ENCODE measurements around the gene ZSCAN20. TPM values are rescaled to one million over a fixed set of nuclear protein-coding genes. Genes with fewer than 3 reads are reported as not detected.
"Not testable (repeated sequence)": the region's sequence is repeated elsewhere in the genome, so short reads cannot be mapped to it uniquely, and the experiment has no call there.

Gene ZSCAN20
- total and polyA plus RNA-seq, 2 experiments from 2014 or later: 0.91 to 4.9 TPM

DNA sequence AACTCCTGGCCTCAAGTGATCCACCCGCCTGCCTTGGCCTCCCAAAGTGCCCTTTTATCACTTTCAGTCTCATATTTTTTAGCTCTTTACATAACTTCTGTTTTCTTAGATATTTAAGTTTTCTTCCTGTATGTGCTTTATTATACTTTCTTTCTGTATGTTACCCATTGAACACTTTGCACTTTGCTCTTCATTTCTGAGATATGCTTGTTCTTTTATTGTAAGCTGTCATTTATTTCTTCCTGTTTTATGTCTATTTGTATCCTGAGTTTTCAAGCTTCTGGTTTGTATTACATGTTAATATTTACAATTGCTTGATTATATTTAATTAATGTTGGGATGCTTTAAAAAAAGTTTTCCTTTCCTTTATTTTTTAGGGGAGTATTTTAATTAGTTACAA is 35.7 kb downstream of the ZSCAN20 start:
- Mint-ChIP-seq H3K36me3 (ENCODE audit: low read depth) (no peaks in the 10 kb centered on the region), H3K27ac (no peak overlapping the region), H3K27me3 (ENCODE audit: insufficient read depth, low read depth, poor library complexity) (no peaks in the 10 kb centered on the region), H3K4me1 (0 out of 3 replicates have a peak, but pooled peaks cover 2% of the 10 kb centered on the region), H3K4me3 (no peak overlapping the region), H3K9me3 (peaks cover 22% of the 10 kb centered on the region)
- Histone ChIP-seq H3K79me2 (replicated peaks; ENCODE audit: insufficient read depth) (no peaks in the 10 kb centered on the region), H3K4me1 (ENCODE audit: insufficient read depth) (no peaks in the 10 kb centered on the region), H2AFZ (no peak overlapping the region), H3K9me2 (ENCODE audit: insufficient read depth) (no peaks in the 10 kb centered on the region), H3K27me3 (ENCODE audit: insufficient read depth) (no peaks in the 10 kb centered on the region), H3F3A (replicated peaks; ENCODE audit: low read depth) (no peaks in the 10 kb centered on the region), H4K20me1 (replicated peaks; ENCODE audit: insufficient read depth) (no peaks in the 10 kb centered on the region), H3K4me2 (no peak overlapping the region), H3K27ac (ENCODE audit: low read depth) (no peak overlapping the region), H3K36me3 (ENCODE audit: insufficient read depth) (no peaks in the 10 kb centered on the region), H3K4me3 (no peak overlapping the region)
- DNase-seq (ENCODE audit: low spot score) (no peak), ATAC-seq (no peak)
- TF ChIP-seq, protein P1, sequence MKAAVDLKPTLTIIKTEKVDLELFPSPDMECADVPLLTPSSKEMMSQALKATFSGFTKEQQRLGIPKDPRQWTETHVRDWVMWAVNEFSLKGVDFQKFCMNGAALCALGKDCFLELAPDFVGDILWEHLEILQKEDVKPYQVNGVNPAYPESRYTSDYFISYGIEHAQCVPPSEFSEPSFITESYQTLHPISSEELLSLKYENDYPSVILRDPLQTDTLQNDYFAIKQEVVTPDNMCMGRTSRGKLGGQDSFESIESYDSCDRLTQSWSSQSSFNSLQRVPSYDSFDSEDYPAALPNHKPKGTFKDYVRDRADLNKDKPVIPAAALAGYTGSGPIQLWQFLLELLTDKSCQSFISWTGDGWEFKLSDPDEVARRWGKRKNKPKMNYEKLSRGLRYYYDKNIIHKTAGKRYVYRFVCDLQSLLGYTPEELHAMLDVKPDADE (IDR thresholded peaks at IDR 0.05): no peak
- no peak for TF ChIP-seq EZH2 (IDR thresholded peaks at IDR 0.05; ENCODE audit: low read depth, unreplicated experiment)
- no peak for TF ChIP-seq ZNF331 (CRISPR knock-in tag; IDR thresholded peaks at IDR 0.05; ENCODE audit: low read depth)
- TF ChIP-seq, protein P2, sequence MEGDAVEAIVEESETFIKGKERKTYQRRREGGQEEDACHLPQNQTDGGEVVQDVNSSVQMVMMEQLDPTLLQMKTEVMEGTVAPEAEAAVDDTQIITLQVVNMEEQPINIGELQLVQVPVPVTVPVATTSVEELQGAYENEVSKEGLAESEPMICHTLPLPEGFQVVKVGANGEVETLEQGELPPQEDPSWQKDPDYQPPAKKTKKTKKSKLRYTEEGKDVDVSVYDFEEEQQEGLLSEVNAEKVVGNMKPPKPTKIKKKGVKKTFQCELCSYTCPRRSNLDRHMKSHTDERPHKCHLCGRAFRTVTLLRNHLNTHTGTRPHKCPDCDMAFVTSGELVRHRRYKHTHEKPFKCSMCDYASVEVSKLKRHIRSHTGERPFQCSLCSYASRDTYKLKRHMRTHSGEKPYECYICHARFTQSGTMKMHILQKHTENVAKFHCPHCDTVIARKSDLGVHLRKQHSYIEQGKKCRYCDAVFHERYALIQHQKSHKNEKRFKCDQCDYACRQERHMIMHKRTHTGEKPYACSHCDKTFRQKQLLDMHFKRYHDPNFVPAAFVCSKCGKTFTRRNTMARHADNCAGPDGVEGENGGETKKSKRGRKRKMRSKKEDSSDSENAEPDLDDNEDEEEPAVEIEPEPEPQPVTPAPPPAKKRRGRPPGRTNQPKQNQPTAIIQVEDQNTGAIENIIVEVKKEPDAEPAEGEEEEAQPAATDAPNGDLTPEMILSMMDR (conservative IDR thresholded peaks at IDR 0.05; ENCODE audit: low read depth in 2 of 2): no peak
- TF ChIP-seq POLR2AphosphoS5 (IDR thresholded peaks at IDR 0.05; ENCODE audit: low read depth): no peak
- no peak for TF ChIP-seq ZNF114 (CRISPR knock-in tag; IDR thresholded peaks at IDR 0.05)
- TF ChIP-seq, protein P3, sequence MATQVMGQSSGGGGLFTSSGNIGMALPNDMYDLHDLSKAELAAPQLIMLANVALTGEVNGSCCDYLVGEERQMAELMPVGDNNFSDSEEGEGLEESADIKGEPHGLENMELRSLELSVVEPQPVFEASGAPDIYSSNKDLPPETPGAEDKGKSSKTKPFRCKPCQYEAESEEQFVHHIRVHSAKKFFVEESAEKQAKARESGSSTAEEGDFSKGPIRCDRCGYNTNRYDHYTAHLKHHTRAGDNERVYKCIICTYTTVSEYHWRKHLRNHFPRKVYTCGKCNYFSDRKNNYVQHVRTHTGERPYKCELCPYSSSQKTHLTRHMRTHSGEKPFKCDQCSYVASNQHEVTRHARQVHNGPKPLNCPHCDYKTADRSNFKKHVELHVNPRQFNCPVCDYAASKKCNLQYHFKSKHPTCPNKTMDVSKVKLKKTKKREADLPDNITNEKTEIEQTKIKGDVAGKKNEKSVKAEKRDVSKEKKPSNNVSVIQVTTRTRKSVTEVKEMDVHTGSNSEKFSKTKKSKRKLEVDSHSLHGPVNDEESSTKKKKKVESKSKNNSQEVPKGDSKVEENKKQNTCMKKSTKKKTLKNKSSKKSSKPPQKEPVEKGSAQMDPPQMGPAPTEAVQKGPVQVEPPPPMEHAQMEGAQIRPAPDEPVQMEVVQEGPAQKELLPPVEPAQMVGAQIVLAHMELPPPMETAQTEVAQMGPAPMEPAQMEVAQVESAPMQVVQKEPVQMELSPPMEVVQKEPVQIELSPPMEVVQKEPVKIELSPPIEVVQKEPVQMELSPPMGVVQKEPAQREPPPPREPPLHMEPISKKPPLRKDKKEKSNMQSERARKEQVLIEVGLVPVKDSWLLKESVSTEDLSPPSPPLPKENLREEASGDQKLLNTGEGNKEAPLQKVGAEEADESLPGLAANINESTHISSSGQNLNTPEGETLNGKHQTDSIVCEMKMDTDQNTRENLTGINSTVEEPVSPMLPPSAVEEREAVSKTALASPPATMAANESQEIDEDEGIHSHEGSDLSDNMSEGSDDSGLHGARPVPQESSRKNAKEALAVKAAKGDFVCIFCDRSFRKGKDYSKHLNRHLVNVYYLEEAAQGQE (IDR thresholded peaks at IDR 0.05; ENCODE audit: unreplicated experiment): no peak
- TF ChIP-seq, protein P4, sequence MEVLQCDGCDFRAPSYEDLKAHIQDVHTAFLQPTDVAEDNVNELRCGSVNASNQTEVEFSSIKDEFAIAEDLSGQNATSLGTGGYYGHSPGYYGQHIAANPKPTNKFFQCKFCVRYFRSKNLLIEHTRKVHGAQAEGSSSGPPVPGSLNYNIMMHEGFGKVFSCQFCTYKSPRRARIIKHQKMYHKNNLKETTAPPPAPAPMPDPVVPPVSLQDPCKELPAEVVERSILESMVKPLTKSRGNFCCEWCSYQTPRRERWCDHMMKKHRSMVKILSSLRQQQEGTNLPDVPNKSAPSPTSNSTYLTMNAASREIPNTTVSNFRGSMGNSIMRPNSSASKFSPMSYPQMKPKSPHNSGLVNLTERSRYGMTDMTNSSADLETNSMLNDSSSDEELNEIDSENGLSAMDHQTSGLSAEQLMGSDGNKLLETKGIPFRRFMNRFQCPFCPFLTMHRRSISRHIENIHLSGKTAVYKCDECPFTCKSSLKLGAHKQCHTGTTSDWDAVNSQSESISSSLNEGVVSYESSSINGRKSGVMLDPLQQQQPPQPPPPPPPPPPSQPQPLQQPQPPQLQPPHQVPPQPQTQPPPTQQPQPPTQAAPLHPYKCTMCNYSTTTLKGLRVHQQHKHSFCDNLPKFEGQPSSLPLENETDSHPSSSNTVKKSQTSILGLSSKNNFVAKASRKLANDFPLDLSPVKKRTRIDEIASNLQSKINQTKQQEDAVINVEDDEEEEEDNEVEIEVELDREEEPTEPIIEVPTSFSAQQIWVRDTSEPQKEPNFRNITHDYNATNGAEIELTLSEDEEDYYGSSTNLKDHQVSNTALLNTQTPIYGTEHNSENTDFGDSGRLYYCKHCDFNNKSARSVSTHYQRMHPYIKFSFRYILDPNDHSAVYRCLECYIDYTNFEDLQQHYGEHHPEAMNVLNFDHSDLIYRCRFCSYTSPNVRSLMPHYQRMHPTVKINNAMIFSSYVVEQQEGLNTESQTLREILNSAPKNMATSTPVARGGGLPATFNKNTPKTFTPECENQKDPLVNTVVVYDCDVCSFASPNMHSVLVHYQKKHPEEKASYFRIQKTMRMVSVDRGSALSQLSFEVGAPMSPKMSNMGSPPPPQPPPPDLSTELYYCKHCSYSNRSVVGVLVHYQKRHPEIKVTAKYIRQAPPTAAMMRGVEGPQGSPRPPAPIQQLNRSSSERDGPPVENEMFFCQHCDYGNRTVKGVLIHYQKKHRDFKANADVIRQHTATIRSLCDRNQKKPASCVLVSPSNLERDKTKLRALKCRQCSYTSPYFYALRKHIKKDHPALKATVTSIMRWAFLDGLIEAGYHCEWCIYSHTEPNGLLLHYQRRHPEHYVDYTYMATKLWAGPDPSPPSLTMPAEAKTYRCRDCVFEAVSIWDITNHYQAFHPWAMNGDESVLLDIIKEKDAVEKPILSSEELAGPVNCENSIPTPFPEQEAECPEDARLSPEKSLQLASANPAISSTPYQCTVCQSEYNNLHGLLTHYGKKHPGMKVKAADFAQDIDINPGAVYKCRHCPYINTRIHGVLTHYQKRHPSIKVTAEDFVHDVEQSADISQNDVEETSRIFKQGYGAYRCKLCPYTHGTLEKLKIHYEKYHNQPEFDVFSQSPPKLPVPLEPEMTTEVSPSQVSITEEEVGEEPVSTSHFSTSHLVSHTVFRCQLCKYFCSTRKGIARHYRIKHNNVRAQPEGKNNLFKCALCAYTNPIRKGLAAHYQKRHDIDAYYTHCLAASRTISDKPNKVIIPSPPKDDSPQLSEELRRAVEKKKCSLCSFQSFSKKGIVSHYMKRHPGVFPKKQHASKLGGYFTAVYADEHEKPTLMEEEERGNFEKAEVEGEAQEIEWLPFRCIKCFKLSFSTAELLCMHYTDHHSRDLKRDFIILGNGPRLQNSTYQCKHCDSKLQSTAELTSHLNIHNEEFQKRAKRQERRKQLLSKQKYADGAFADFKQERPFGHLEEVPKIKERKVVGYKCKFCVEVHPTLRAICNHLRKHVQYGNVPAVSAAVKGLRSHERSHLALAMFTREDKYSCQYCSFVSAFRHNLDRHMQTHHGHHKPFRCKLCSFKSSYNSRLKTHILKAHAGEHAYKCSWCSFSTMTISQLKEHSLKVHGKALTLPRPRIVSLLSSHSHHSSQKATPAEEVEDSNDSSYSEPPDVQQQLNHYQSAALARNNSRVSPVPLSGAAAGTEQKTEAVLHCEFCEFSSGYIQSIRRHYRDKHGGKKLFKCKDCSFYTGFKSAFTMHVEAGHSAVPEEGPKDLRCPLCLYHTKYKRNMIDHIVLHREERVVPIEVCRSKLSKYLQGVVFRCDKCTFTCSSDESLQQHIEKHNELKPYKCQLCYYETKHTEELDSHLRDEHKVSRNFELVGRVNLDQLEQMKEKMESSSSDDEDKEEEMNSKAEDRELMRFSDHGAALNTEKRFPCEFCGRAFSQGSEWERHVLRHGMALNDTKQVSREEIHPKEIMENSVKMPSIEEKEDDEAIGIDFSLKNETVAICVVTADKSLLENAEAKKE (CRISPR knock-in tag; IDR thresholded peaks at IDR 0.05): no peak
- TF ChIP-seq EZH2phosphoT487 (IDR thresholded peaks at IDR 0.05; ENCODE audit: unreplicated experiment): no peak
- TF ChIP-seq STAT1 (IDR thresholded peaks at IDR 0.05; ENCODE audit: unreplicated experiment): no peak

DNA sequence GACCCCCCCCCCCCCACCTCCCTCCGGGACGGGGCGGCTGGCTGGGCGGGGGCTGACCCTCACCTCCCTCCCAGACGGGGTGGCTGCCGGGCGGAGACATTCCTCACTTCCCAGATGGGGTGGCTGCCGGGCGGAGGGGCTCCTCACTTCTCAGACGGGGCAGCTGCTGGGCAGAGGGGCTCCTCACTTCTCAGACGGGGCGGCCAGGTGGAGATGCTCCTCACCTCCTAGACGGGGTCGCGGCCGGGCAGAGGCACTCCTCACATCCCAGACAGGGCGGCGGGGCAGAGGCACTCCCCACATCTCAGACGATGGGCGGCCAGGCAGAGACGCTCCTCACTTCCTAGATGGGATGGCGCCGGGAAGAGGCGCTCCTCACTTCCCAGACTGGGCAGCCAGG is 36.8 kb downstream of the ZSCAN20 start:
- not testable (repeated sequence) for H2AFZ ChIP-seq; ATAC-seq; H3K36me3 Mint-ChIP-seq (ENCODE audit: low read depth); H3F3A ChIP-seq (replicated peaks; ENCODE audit: low read depth); H3K27me3 Mint-ChIP-seq (ENCODE audit: insufficient read depth, low read depth, poor library complexity); H3K4me1 ChIP-seq (ENCODE audit: insufficient read depth); H4K20me1 ChIP-seq (replicated peaks; ENCODE audit: insufficient read depth); H3K27ac Mint-ChIP-seq; DNase-seq (ENCODE audit: low spot score); H3K4me3 ChIP-seq; H3K4me1 Mint-ChIP-seq; H3K27ac ChIP-seq (ENCODE audit: low read depth); H3K27me3 ChIP-seq (ENCODE audit: insufficient read depth); H3K79me2 ChIP-seq (replicated peaks; ENCODE audit: insufficient read depth); H3K9me2 ChIP-seq (ENCODE audit: insufficient read depth); H3K36me3 ChIP-seq (ENCODE audit: insufficient read depth); H3K4me2 ChIP-seq; H3K4me3 Mint-ChIP-seq
- H3K9me3 Mint-ChIP-seq: peaks cover 20% of the 10 kb centered on the region

All from GM23338 (cell line).